Loucy (cell line): Measurements from ENCODE around the gene TIAM1.
A peak's percentile ranks its signal among the peaks of the same experiment; 100 is the strongest.

ENCODE experiments used
- H2AFZ ChIP-seq: fragments of 200-600 bp; sonication (generic); 2 replicates; pipeline ENCODE4 v1.6.0; 2016; ENCODE audit warnings: antibody characterized with exemption, mild to moderate bottlenecking, low read length, moderate library complexity
- H3F3A ChIP-seq: fragments of 200-600 bp; 2 replicates; pipeline ENCODE4 v1.6.0; 2016; ENCODE audit warnings: antibody characterized with exemption, low read depth, mild to moderate bottlenecking
- H3K27me3 ChIP-seq: fragments of 200-600 bp; sonication (generic); 2 replicates; pipeline ENCODE4 v1.6.1; 2014; ENCODE audit warnings: low read length, mild to moderate bottlenecking; ENCODE audit not compliant: insufficient read depth, poor library complexity, severe bottlenecking
- H3K36me3 ChIP-seq: fragments of 200-600 bp; sonication (generic); 2 replicates; pipeline ENCODE4 v1.6.1; 2016; ENCODE audit warnings: low read length; ENCODE audit not compliant: insufficient read depth
- H3K4me1 ChIP-seq: fragments of 200-600 bp; sonication (generic); 2 replicates; pipeline ENCODE4 v1.5.1; 2014; ENCODE audit warnings: low read length, mild to moderate bottlenecking; ENCODE audit not compliant: insufficient read depth, poor library complexity, severe bottlenecking
- H3K4me2 ChIP-seq: fragments of 200-600 bp; sonication (generic); 2 replicates; pipeline ENCODE4 v1.6.0; 2014; ENCODE audit warnings: antibody characterized with exemption, low read length, low read depth, mild to moderate bottlenecking; ENCODE audit not compliant: poor library complexity, severe bottlenecking
- H3K4me3 ChIP-seq: fragments of 200-600 bp; sonication (generic); 2 replicates; pipeline ENCODE4 v1.5.1; 2014; ENCODE audit warnings: low read length, mild to moderate bottlenecking, mixed read lengths; ENCODE audit not compliant: poor library complexity, severe bottlenecking
- H3K79me2 ChIP-seq: fragments of 200-600 bp; sonication (generic); 2 replicates; pipeline ENCODE4 v1.6.1; 2014; ENCODE audit warnings: low read length; ENCODE audit not compliant: insufficient read depth
- H3K9ac ChIP-seq: fragments of 200-600 bp; sonication (generic); 2 replicates; pipeline ENCODE4 v1.6.0; 2014; ENCODE audit warnings: mild to moderate bottlenecking, low read depth, low read length, moderate library complexity; ENCODE audit not compliant: poor library complexity, severe bottlenecking
- H3K9me2 ChIP-seq: fragments of 200-600 bp; sonication (generic); replicated peaks from 2 replicates; pipeline ENCODE4 v1.6.1; 2016; ENCODE audit warnings: low read depth, low read length, mixed read lengths
- H3K9me3 ChIP-seq: fragments of 200-600 bp; sonication (generic); 2 replicates; pipeline ENCODE4 v1.6.1; 2014; ENCODE audit warnings: mild to moderate bottlenecking, antibody characterized with exemption, low read length, low read depth; ENCODE audit not compliant: insufficient read depth
- H4K20me1 ChIP-seq: fragments of 200-600 bp; sonication (generic); 2 replicates; pipeline ENCODE4 v1.6.0; 2014; ENCODE audit warnings: antibody characterized with exemption, low read length, mild to moderate bottlenecking; ENCODE audit not compliant: insufficient read depth, poor library complexity, severe bottlenecking
- CTCF ChIP-seq: fragments of 200-600 bp; sonication (generic); conservative IDR thresholded peaks from 2 replicates; pipeline ENCODE4 v1.5.1; 2014; ENCODE audit warnings: mild to moderate bottlenecking, antibody characterized with exemption, low read length
- EZH2phosphoT487 ChIP-seq: fragments of 200-600 bp; IDR thresholded peaks from 2 replicates; pipeline ENCODE4 v1.6.1; 2018; ENCODE audit warnings: antibody characterized with exemption, mild to moderate bottlenecking, moderate library complexity, borderline replicate concordance

Gene TIAM1

GRCh38 chr21:31216206-31216605, 127.9 kb downstream of the TIAM1 start:
- Histone ChIP-seq H4K20me1 (no peaks in the 10 kb centered on the region), H3K79me2 (no peaks in the 10 kb centered on the region), H3K27me3 (no peaks in the 10 kb centered on the region), H3K9me3 (no peaks in the 10 kb centered on the region), H2AFZ (no peak overlapping the region), H3K4me1 (no peaks in the 10 kb centered on the region), H3K9me2 (no peaks in the 10 kb centered on the region), H3K4me3 (no peak overlapping the region), H3K4me2 (no peak overlapping the region), H3K9ac (no peak overlapping the region), H3F3A (no peaks in the 10 kb centered on the region), H3K36me3 (peaks cover 22% of the 10 kb centered on the region; the same call in 1 of the 2 replicates)
- TF ChIP-seq EZH2phosphoT487 (no peak), CTCF (no peak)

- H4K20me1 ChIP-seq: no peaks in the 10 kb centered on the region
- H3F3A ChIP-seq: no peaks in the 10 kb centered on the region
- H3K9me3 ChIP-seq: no peaks in the 10 kb centered on the region
- peaks cover 36% of the 10 kb centered on the region; the same call in 1 of the 2 replicates for H3K36me3 ChIP-seq
- H3K4me1 ChIP-seq: no peaks in the 10 kb centered on the region
- H3K9me2 ChIP-seq: no peaks in the 10 kb centered on the region
- H3K4me3 ChIP-seq: no peak overlapping the region
- H3K27me3 ChIP-seq: no peaks in the 10 kb centered on the region
- TF ChIP-seq CTCF: peak; percentile 36; the same call in 1 of the 2 replicates
- TF ChIP-seq EZH2phosphoT487: no peak
- H3K4me2 ChIP-seq: no peak overlapping the region
- no peaks in the 10 kb centered on the region for H3K79me2 ChIP-seq
- no peak overlapping the region for H3K9ac ChIP-seq
- no peak overlapping the region for H2AFZ ChIP-seq
These were observed 130.3 kb downstream of the TIAM1 start for GRCh38 chr21:31213787-31214186.

- Histone ChIP-seq H3K4me2 (no peak overlapping the region), H4K20me1 (no peaks in the 10 kb centered on the region), H3F3A (no peaks in the 10 kb centered on the region), H3K4me3 (no peak overlapping the region), H3K79me2 (no peaks in the 10 kb centered on the region), H3K9me3 (no peaks in the 10 kb centered on the region), H3K27me3 (no peaks in the 10 kb centered on the region), H3K4me1 (no peaks in the 10 kb centered on the region), H3K9ac (no peak overlapping the region), H3K9me2 (no peaks in the 10 kb centered on the region), H3K36me3 (peaks cover 38% of the 10 kb centered on the region; the same call in 1 of the 2 replicates), H2AFZ (no peak overlapping the region)
- no peak for TF ChIP-seq EZH2phosphoT487
- TF ChIP-seq CTCF: no peak
These were observed 132.2 kb downstream of the TIAM1 start for GRCh38 chr21:31211836-31212235.
